ENCODE results near the gene DNER. TPM values are rescaled to one million over a fixed set of nuclear protein-coding genes. Genes with fewer than 3 reads are reported as not detected.
A peak's percentile ranks its signal among the peaks of the same experiment; 100 is the strongest.
"Not testable (repeated sequence)": the region's sequence is repeated elsewhere in the genome, so short reads cannot be mapped to it uniquely, and the experiment has no call there.

The DNER gene
- total RNA-seq, 1 experiment from 2014 or later = not detected

DNA sequence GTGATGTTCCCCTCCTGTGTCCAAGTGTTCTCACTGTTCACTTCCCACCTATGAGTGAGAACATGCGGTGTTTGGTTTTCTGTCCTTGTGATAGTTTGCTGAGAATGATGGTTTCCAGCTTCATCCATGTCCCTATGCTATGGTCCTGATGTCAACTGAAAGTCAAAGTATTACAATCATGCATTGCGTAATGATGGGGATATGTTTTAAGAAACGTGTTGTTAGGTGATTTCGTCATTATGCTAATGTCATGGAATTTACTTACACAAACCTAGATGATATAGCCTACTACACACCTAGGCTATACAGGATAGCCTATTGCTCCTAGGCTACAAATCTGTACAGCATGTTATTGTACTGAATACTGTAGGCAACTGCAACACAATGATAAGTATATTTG is 207.7 kb downstream of the DNER start:
- not testable (repeated sequence) for H3K4me2 ChIP-seq (ENCODE audit: low read depth, low read length, poor library complexity, severe bottlenecking); H3K9me2 ChIP-seq (replicated peaks; ENCODE audit: insufficient read depth, low read length); H3K4me3 ChIP-seq (ENCODE audit: low read length); H3K79me2 ChIP-seq (ENCODE audit: low read length); H2AFZ ChIP-seq (ENCODE audit: low read length); H4K20me1 ChIP-seq (ENCODE audit: insufficient read depth, low read depth, low read length); H3K9ac ChIP-seq (ENCODE audit: low read length); H3K4me1 ChIP-seq (ENCODE audit: low read length); H3K27ac ChIP-seq (ENCODE audit: low read length); H3K27me3 ChIP-seq (ENCODE audit: low read length); H3K36me3 ChIP-seq (ENCODE audit: insufficient read depth, low read length); H3K9me3 ChIP-seq (ENCODE audit: low read length); DNase-seq

DNA sequence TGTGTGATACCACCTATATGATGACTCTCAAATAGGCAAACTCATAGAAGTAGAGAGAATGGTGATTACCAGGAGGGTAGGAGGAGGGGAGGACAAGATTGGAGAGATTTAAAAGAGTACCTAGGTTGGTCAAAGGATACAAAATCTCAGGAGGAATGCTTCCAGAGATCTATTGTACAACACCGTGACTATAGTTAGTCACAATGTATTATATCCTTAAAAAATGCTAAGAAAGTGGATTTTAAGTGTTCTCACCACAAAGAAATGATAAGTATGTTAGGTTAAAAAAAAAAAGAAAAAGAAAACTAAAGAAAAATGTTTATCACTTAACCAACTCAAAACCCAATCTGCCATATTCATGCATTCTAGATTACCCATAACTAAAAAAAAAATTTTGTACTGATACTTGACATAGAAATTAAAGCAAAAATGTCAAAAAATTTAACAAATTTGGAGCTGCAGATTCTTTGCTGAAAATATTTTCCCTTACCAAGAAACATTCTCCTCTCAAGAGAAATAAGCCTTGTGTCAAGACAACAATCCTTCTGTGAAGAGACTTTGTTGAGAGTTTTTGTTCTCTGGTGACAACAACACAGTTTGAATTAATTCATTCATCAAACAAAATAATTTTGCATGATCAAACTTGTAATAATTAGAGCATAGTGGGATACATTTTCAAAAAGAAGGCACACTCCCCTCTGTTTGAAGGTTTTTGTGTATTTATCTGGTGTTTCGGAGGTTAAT is 213.1 kb downstream of the DNER start:
- Histone ChIP-seq H3K36me3 (ENCODE audit: insufficient read depth, low read length) (no peaks in the 10 kb centered on the region), H3K27ac (ENCODE audit: low read length) (no peak overlapping the region), H3K4me2 (ENCODE audit: low read depth, low read length, poor library complexity, severe bottlenecking) (no peak overlapping the region), H3K9me2 (replicated peaks; ENCODE audit: insufficient read depth, low read length) (no peaks in the 10 kb centered on the region), H3K79me2 (ENCODE audit: low read length) (no peaks in the 10 kb centered on the region), H2AFZ (ENCODE audit: low read length) (no peak overlapping the region), H3K4me1 (ENCODE audit: low read length) (no peaks in the 10 kb centered on the region), H3K27me3 (ENCODE audit: low read length) (no peaks in the 10 kb centered on the region), H3K9me3 (ENCODE audit: low read length) (no peaks in the 10 kb centered on the region), H4K20me1 (ENCODE audit: insufficient read depth, low read depth, low read length) (no peaks in the 10 kb centered on the region), H3K9ac (ENCODE audit: low read length) (no peak overlapping the region), H3K4me3 (ENCODE audit: low read length) (no peak overlapping the region)
- no peak for DNase-seq

DNA sequence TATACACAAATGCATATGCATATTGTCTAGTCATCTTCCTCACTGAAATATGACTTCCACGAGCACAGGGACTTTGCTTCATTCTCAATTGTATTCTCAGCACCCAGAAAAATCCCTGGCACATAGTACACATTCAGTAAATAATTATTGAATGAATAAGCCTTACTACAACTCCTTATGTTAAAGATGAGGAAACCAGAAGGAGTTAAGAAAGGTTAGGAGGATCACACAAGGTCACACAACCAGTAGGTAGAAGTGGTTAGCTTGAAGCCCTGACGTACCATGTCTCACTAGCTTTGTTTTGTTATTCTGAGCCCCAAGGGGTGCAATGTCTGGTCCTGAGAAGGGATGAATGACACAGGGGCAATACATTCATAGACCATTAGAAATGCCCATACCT is 222.3 kb downstream of the DNER start:
- no peak overlapping the region for H3K9ac ChIP-seq (ENCODE audit: low read length)
- peaks cover 3% of the 10 kb centered on the region for H3K4me1 ChIP-seq (ENCODE audit: low read length)

DNA sequence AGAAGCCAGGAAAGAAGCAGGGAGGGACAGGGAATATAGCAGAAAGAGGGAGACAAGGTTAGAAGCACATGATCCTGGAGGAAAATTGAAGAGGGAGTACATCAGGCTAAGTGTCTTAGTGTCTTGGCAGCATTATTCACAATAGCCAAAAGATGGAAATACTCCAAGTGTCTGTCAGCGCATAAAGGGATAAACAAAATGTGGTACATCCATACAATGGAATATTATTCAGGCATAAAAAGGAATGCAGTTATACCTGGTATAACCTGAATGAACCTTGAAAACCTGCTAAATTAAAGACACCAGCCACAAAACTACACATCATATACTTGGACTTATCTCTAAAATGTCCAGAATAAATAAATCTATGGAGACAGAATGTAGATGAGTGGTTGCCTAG is 224.2 kb downstream of the DNER start:
- H3K79me2 ChIP-seq (ENCODE audit: low read length) = no peaks in the 10 kb centered on the region
- H3K9me3 ChIP-seq (ENCODE audit: low read length) = no peaks in the 10 kb centered on the region
- no peak overlapping the region for H3K9ac ChIP-seq (ENCODE audit: low read length)
- peaks cover 21% of the 10 kb centered on the region for H3K4me1 ChIP-seq (ENCODE audit: low read length)
- no peak for DNase-seq
- no peaks in the 10 kb centered on the region for H3K27me3 ChIP-seq (ENCODE audit: low read length)
- no peaks in the 10 kb centered on the region for H3K36me3 ChIP-seq (ENCODE audit: insufficient read depth, low read length)
- no peak overlapping the region for H3K4me2 ChIP-seq (ENCODE audit: low read depth, low read length, poor library complexity, severe bottlenecking)
- no peaks in the 10 kb centered on the region for H4K20me1 ChIP-seq (ENCODE audit: insufficient read depth, low read depth, low read length)
- no peak overlapping the region for H2AFZ ChIP-seq (ENCODE audit: low read length)
- H3K4me3 ChIP-seq (ENCODE audit: low read length) = no peak overlapping the region
- H3K27ac ChIP-seq (ENCODE audit: low read length) = no peak overlapping the region
- H3K9me2 ChIP-seq (replicated peaks; ENCODE audit: insufficient read depth, low read length) = no peaks in the 10 kb centered on the region

More for the DNA sequence above, 222.3 kb downstream of the DNER start:
- H3K36me3 ChIP-seq (ENCODE audit: insufficient read depth, low read length) = no peaks in the 10 kb centered on the region
- no peaks in the 10 kb centered on the region for H3K79me2 ChIP-seq (ENCODE audit: low read length)
- no peaks in the 10 kb centered on the region for H3K27me3 ChIP-seq (ENCODE audit: low read length)
- no peaks in the 10 kb centered on the region for H4K20me1 ChIP-seq (ENCODE audit: insufficient read depth, low read depth, low read length)
- H3K9me3 ChIP-seq (ENCODE audit: low read length) = no peaks in the 10 kb centered on the region
- no peak overlapping the region for H2AFZ ChIP-seq (ENCODE audit: low read length)
- H3K4me3 ChIP-seq (ENCODE audit: low read length) = no peak overlapping the region
- H3K4me2 ChIP-seq (ENCODE audit: low read depth, low read length, poor library complexity, severe bottlenecking) = no peak overlapping the region
- DNase-seq = no peak
- no peak overlapping the region for H3K27ac ChIP-seq (ENCODE audit: low read length)
- no peaks in the 10 kb centered on the region for H3K9me2 ChIP-seq (replicated peaks; ENCODE audit: insufficient read depth, low read length)

DNA sequence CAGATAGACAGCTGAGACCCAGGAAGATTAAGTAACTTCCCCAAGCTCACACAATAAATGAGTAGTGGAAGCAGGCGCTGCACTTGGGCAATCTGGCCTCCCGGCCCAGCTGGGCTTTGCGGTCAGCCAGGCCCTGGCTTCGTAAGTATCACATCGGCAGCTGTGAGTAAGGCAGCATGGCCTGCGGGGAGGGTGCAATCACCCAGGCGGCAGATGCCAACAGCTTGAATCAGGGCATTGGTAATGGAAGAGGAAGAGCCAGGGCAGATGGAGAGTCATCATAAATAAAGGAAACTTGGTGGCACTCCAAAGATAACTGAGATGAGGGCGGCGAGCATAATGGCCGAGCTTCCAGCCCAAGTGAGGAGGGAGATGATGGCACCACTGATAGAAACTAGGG is 225.3 kb downstream of the DNER start:
- H3K36me3 ChIP-seq (ENCODE audit: insufficient read depth, low read length) = no peaks in the 10 kb centered on the region
- no peaks in the 10 kb centered on the region for H4K20me1 ChIP-seq (ENCODE audit: insufficient read depth, low read depth, low read length)
- H3K4me2 ChIP-seq (ENCODE audit: low read depth, low read length, poor library complexity, severe bottlenecking) = no peak overlapping the region
- H3K9ac ChIP-seq (ENCODE audit: low read length) = no peak overlapping the region
- no peak overlapping the region for H3K27ac ChIP-seq (ENCODE audit: low read length)
- H3K4me3 ChIP-seq (ENCODE audit: low read length) = no peak overlapping the region
- no peak for DNase-seq
- no peaks in the 10 kb centered on the region for H3K9me2 ChIP-seq (replicated peaks; ENCODE audit: insufficient read depth, low read length)
- H3K4me1 ChIP-seq (ENCODE audit: low read length) = peaks cover 29% of the 10 kb centered on the region
- no peaks in the 10 kb centered on the region for H3K79me2 ChIP-seq (ENCODE audit: low read length)
- H3K27me3 ChIP-seq (ENCODE audit: low read length) = no peaks in the 10 kb centered on the region
- no peak overlapping the region for H2AFZ ChIP-seq (ENCODE audit: low read length)
- H3K9me3 ChIP-seq (ENCODE audit: low read length) = no peaks in the 10 kb centered on the region

DNA sequence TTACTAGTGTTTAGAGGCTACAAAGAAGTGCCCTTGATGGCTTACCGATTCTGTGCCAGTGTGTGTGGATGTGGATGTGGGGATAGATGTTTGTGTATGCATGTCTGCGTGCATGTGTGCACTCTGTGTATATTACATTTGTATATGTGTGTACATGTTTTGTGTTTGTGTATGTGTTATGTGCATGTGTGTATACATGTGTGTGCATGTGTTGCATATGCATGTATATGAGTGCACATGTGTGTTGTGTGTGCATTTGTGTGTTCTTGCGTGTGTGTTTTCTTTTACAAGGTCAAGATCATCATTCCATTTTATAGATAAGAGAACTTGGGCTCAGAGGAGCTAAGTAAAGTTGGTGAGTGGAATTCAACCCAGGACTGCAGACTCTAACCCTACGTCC is 226.1 kb downstream of the DNER start:
- Histone ChIP-seq H3K27me3 (ENCODE audit: low read length) (no peaks in the 10 kb centered on the region), H3K27ac (ENCODE audit: low read length) (no peak overlapping the region), H3K4me1 (ENCODE audit: low read length) (peaks cover 35% of the 10 kb centered on the region), H3K4me3 (ENCODE audit: low read length) (no peak overlapping the region), H3K9me3 (ENCODE audit: low read length) (no peaks in the 10 kb centered on the region), H3K9me2 (replicated peaks; ENCODE audit: insufficient read depth, low read length) (no peaks in the 10 kb centered on the region), H3K79me2 (ENCODE audit: low read length) (no peaks in the 10 kb centered on the region), H2AFZ (ENCODE audit: low read length) (no peak overlapping the region), H3K36me3 (ENCODE audit: insufficient read depth, low read length) (no peaks in the 10 kb centered on the region), H3K4me2 (ENCODE audit: low read depth, low read length, poor library complexity, severe bottlenecking) (no peak overlapping the region), H4K20me1 (ENCODE audit: insufficient read depth, low read depth, low read length) (no peaks in the 10 kb centered on the region), H3K9ac (ENCODE audit: low read length) (no peak overlapping the region)
- DNase-seq = no peak

DNA sequence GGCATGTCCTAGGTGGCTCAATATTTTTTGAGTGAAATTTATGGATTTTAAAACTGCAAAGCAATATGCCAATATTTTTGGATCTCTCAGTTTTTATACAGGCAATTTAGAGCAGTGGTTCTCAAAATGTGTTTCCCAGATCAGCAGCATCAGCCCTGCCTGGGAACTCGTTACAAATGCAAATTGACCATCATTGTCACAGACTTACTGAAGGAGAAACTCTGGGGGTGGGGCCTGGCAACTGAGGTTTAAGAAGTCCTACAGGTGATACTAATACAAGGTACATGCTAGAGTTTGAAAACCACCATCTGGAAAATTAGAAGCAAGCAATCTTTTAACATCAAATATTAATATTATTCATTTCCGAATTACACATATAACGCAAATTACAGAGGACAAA is 227.7 kb downstream of the DNER start:
- Histone ChIP-seq H3K79me2 (ENCODE audit: low read length) (no peaks in the 10 kb centered on the region), H3K36me3 (ENCODE audit: insufficient read depth, low read length) (no peaks in the 10 kb centered on the region), H3K27ac (ENCODE audit: low read length) (no peak overlapping the region), H3K27me3 (ENCODE audit: low read length) (no peaks in the 10 kb centered on the region), H3K4me3 (ENCODE audit: low read length) (peak overlapping the region; percentile 15; the same call in 1 of the 2 replicates), H4K20me1 (ENCODE audit: insufficient read depth, low read depth, low read length) (no peaks in the 10 kb centered on the region), H3K4me1 (ENCODE audit: low read length) (peaks cover 35% of the 10 kb centered on the region), H3K9me3 (ENCODE audit: low read length) (no peaks in the 10 kb centered on the region), H2AFZ (ENCODE audit: low read length) (no peak overlapping the region), H3K4me2 (ENCODE audit: low read depth, low read length, poor library complexity, severe bottlenecking) (peak overlapping the region; percentile 58), H3K9me2 (replicated peaks; ENCODE audit: insufficient read depth, low read length) (no peaks in the 10 kb centered on the region), H3K9ac (ENCODE audit: low read length) (peak overlapping the region; percentile 21; the same call in 1 of the 2 replicates)
- no peak for DNase-seq

DNA sequence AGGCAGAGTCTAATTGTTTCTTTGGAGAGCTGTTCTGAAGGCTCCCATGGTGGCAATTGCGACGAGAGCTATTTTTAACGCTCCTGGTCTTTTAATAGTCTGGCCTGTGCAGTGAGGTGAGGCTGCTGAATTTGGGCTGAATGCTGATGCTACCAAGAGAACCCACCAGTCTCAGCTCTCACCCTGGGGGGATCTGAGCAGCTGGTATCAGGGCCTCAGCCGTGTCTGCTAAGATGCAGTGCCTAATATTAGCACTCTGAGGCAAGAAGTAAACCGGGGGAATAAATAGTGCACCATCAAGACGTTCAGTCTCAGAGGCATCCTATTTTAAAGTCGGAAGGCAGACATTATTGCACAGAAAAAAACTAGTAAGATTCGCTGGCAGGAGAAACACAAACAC is 228.5 kb downstream of the DNER start:
- H4K20me1 ChIP-seq (ENCODE audit: insufficient read depth, low read depth, low read length) = no peaks in the 10 kb centered on the region
- peak overlapping the region; percentile 15; the same call in 1 of the 2 replicates for H3K4me3 ChIP-seq (ENCODE audit: low read length)
- H3K36me3 ChIP-seq (ENCODE audit: insufficient read depth, low read length) = no peaks in the 10 kb centered on the region
- no peaks in the 10 kb centered on the region for H3K9me2 ChIP-seq (replicated peaks; ENCODE audit: insufficient read depth, low read length)
- DNase-seq = peak; percentile 86
- H3K9me3 ChIP-seq (ENCODE audit: low read length) = no peaks in the 10 kb centered on the region
- peaks cover 35% of the 10 kb centered on the region for H3K4me1 ChIP-seq (ENCODE audit: low read length)
- 0 out of 2 replicates have a peak overlapping the region, but pooled peaks have one; percentile 21 for H3K9ac ChIP-seq (ENCODE audit: low read length)
- no peaks in the 10 kb centered on the region for H3K27me3 ChIP-seq (ENCODE audit: low read length)
- H3K4me2 ChIP-seq (ENCODE audit: low read depth, low read length, poor library complexity, severe bottlenecking) = peak overlapping the region; percentile 58
- H3K79me2 ChIP-seq (ENCODE audit: low read length) = no peaks in the 10 kb centered on the region
- no peak overlapping the region for H2AFZ ChIP-seq (ENCODE audit: low read length)
- 0 out of 2 replicates have a peak overlapping the region, but pooled peaks have one; percentile 41 for H3K27ac ChIP-seq (ENCODE audit: low read length)

Data from Karpas-422 (cell line).